ENCODE data around the gene DDX25.
"Not testable (repeated sequence)": the region's sequence is repeated elsewhere in the genome, so short reads cannot be mapped to it uniquely, and the experiment has no call there.

The DDX25 gene

DNA sequence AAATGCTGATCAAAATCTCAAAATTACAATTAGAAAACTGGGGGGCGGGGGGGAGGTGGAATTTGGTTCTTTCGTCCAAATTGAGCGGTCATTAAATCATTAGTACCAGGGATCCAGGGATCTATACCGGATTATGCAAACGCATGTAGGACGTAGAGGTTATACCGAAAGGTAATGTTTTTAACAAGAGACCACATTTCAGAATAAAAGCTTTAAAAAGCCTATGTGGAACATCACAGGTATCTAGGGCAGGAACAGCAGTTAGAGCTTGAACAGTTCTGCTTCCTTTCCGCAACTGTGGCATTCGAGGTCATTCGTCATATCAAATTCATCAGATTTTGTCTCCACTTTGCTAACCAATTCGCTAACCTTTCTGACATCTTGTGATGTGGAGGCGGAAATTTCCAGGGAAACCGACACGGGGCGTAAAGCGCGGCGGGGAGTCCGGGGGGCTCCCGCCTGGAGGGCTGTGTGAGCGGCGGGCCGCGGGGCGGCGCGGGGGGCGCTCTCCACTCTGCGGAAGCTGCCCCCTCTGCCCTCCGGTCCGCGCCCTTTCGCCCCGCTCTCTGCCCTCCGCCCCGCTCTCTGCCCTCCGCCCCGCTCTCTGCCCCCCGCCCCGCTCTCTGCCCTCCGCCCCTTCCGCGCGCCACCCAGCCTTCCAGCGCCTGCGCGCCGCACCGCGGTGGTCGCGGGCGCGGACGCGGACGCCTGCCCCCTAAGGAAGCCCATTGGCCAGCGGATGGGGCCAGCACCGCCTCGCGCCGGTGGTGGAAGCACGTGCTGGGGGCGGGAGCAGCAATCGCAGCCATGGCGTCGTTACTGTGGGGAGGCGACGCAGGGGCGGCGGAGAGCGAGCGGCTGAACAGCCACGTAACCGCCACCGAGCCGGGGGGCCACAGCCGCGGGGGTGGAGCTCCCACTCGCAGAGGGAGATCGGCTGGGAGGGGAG is at the start of gene DDX25:
TSS of gene DDX25 (plus strand) at position 798 of the 949 bp plus-strand sequence. CDS start at position 808, 10 bp downstream.
- no peak for DNase-seq

DNA sequence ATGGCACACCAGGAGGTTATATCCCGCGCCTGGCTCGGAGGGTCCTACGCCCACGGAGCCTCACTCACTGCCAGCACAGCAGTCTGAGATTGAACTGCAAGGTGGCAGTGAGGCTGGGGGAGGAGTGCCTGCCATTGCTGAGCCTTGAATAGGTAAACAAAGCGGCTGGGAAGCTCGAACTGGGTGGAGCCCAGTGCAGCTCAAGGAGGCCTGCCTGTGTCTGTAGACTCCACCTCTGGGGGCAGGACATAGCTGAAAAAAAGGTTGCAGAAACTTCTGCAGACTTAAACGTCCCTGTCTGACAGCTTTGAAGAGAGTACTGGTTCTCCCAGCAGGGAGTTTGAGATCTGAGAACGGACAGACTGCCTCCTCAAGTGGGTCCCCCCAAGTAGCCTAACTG is 46.6 kb upstream of the DDX25 start:
- DNase-seq, result not testable (repeated sequence)

- DNase-seq, result not testable (repeated sequence)
Measured at GRCh38 chr11:125862786-125863185, 41.5 kb upstream of the DDX25 start.

DNA sequence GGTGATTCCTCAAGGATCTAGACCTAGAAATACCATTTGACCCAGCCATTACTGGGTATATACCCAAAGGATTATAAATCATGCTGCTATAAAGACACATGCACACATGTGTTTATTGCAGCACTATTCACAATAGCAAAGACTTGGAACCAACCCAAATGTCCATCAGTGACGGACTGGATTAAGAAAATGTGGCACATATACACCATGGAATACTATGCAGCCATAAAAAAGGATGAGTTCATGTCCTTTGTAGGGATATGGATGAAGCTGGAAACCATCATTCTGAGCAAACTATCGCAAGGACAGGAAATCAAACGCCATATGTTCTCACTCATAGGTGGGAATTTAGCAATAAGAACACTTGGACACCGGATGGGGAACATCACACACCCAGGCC is 39.0 kb upstream of the DDX25 start:
- DNase-seq, result not testable (repeated sequence)

DNA sequence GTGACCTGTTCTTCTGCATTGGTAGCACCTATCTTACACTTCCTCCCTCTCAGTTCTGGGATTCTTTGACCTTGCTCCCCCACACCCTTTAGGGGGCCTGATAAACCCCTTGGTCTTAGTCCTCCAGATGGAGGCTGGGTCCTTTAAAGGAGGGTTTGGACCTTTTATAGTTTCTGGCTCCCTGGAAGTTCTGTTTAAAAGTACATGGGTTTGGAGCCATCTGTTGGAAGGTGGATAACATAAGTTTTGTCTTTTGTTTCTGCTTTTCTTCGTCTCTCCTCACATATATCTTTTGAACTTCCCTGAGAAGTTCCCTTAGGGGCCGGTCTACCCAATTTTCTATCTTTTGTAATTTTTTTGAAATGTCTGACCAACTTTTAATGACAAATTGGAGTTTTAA is 34.8 kb upstream of the DDX25 start:
- DNase-seq, result no peak

GRCh38 chr11:125871391-125872137 is 32.7 kb upstream of the DDX25 start:
- no peak for DNase-seq

DNA sequence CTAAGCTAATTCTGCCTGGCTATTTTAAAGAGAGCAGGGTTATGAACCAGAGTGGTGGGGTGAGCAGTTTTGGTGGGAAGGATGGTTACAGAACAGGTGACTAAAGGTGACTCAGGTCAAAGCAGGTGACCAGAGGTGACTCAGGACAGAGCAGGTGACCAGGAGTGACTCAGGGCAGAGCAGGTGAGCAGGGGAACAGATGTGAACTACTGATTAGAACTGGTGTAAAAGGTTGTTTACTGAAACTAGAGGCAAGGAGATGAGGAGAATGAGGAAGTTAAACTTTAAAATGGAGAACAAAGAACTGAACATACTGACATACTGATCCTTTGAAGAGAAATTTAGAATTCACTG is 32.2 kb upstream of the DDX25 start:
- DNase-seq, result no peak

DNA sequence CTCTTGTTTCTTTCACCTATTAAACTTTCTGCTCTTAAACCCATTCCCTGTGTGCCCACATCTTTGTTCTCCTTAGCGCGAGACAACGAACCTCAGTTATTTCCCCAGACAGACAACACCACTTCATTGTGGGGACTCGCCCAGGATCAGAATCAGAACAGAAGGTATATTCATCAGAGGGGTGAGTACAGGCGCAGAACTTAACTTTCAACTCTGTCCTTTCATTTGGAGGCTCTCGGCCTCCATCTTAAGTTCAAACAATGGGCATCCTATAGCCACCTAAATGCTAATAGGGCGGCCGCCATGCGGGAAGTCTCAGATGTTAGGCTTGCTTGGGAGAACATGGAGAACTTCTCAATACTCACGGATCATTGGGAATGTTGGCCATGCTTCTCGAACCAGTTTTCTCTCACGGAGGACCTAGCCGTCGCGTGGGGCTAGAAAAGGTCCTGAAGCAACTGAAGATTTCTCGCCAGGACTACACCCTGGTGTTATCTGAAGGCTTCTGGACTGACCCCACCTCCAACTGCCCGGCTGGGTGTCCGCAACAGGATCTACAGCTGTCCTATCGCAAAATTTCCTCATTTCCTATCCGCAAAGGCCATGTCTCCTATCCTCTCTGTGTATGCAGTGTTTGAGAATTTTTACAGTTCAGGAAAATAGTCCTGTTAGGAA is 30.3 kb upstream of the DDX25 start:
- DNase-seq, result no peak

DNA sequence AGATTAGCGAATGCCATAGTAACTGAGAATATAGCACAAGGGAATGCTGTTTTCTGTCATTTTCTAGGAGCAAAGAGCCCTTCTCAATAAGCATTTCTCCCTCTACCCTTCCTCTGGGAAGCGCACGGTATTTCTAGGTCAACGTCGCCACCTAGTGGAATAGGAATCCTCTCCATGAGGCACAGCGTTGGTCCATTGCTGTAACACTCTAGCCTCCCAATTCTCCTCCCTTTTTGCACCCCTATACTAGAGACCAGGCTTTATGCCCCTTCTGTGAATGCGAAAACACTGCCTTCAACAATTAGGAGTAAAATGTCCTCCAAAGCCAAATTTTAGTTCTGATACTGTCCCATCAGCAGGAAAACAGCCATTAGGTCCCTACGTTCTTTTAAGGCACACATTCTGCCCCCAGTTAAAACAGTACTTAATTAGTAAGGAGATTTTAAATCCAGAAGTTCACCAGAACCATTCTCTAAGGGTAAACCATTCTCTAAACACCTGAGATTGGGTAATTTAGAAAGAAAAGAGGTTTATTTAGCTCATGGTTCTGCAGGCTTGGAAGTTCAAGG is 29.7 kb upstream of the DDX25 start:
- peak; percentile 30 for DNase-seq

DNA sequence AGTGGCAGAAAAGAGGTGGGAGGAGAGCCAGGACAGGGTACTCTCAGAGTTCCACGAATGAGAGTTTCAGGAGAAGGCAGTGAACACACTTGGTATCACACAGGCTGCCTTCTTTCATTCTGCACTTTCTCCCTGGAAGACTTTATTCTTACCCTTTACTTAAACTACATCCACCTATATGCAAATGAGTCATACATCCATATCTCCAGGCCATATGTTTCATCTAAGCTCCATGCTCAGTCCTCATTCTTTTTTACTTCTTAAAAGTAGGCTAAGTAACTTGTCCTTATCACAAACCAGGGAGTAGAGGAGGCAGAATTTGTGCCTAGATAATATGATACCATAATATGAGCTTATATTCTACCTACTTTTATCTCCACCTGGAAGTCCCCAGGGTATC is 23.0 kb upstream of the DDX25 start:
- no peak for DNase-seq

DNA sequence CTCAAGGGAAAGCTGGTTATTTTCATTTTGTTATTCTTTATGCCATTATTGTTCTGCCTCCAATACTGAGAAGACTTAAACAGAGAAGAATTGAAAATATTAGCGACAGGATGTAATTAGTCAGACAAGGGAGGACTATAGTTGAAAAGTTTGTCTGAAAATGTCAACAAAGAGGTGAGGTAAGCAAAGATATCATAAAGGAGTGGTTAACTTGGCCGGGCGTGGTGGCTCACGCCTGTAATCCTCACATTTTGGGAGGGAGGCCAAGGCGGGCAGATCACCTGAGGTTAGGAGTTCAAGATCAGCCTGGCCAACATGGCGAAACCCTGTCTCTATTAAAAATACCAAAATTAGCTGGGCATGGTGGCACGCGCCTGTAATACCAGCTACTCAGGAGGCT is 20.9 kb upstream of the DDX25 start:
- no peak for DNase-seq

DNA sequence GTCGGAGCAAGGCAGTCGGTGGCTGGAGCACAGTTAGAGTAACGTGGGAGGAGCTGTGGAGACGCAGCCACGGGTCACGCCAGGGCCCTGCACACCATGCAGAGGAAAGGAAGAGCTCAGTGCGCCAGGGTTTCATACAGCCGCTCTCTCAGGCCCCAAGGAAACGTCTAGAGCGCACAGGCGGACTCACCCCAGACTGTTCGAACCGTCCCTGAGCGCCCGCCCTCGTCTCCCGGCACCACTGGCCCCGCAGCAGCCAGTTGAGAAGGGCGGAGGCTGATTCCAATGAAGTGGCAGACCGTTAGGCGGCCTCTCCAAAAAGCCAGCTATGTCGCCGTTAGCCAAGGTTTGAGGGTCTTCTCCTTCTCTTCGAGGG is 17.3 kb upstream of the DDX25 start:
- no peak for DNase-seq

GRCh38 chr11:125887373-125888324 is 16.7 kb upstream of the DDX25 start, which contains the start of gene HYLS1:
Gene HYLS1 (plus strand): TSS chr11:125887668. CDS start chr11:125899369, 11,701 bp downstream.
- DNase-seq, result peak; percentile 69

GRCh38 chr11:125890447-125891100 is 13.7 kb upstream of the DDX25 start:
- DNase-seq, result no peak

- no peak for DNase-seq
Measured at GRCh38 chr11:125892071-125892470, 12.2 kb upstream of the DDX25 start.

DNA sequence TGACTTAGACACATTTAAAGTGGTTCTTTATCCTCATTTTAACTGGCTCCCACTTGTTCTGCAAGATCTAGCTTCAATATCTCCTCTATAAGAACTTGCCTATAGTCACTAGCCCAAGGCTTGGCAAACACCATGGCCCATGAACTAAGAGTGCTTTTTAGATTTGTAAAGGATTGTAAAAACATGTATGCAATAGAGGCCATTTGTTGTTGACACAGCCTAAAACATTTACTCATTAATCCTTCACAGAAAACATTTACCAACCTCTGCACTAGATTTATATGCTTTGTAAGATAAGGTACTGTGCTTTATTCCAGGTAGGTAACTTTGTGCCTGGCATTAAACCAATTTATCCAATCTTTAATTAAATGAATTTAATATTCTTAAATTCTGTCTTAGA is 11.3 kb upstream of the DDX25 start:
- no peak for DNase-seq

- no peak for DNase-seq
Measured at GRCh38 chr11:125901872-125902271, 2.4 kb upstream of the DDX25 start.

DNA sequence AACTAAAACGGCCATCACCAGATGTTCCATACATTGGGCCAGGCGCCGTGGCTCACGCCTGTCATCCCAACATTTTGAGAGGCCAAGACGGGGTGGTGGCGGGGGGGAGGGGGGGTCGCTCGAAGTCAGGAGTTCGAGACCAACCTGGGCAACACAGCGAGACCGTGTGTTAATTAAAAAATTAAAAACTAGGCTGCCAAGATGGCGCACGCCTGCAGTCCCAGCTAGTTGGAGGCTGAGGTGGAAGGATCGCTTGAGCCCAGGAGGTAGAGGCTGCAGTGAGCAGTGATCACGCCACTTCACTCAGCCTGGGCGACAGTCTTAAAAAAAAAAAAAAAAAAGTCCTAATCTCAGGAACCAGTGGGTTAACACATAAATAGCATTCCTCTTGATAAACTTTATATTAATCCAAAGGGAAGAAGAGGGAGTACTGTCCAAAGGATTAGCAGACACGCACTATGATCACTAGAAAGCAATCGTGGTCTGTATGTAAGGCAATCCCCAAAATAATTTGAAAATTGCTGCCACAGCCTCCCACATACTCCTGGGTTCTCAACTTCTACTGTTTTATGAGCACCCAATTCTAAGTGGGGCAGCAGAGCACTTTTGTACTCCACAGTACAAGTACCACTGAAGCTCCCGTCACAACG is 1.9 kb upstream of the DDX25 start:
- no peak for DNase-seq

- DNase-seq, result peak; percentile 87
Measured at GRCh38 chr11:125902927-125903710, 1.2 kb upstream of the DDX25 start, which contains the start of gene PUS3. Gene PUS3 (minus strand): TSS chr11:125903206. CDS start chr11:125896284, 6,922 bp downstream.

DNA sequence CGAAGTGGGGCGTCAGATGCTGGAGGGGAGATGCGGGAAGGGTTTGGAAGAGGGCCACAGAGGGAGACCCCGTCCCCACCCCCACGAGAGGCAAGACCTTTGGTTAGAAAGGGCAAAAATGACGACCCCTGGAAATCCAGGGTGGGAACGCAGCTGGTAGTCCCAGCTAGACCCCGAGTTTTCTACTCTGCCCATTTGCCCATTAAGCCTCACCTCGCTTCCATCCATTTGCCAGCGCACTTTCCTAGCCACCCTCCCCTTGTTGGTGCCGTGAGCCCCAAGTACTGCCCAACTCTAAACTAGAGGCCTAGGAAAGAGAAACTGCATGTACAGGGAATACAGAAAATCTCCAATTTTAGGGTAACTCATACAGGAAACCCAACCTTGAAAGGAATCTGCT is 370 bp downstream of the DDX25 start:
- no peak for DNase-seq

Measured in NCI-H2081 treated with DMSO at 0.1 percent for 48 hours (cell line).